Neuronal stem cell (in vitro differentiated cells): Measurements from ENCODE around the gene CYP2D6. TPM values are rescaled to one million over a fixed set of nuclear protein-coding genes. Genes with fewer than 3 reads are reported as not detected.
"Not testable (repeated sequence)": the region's sequence is repeated elsewhere in the genome, so short reads cannot be mapped to it uniquely, and the experiment has no call there.

ENCODE experiments used
- DNase-seq: peaks from one replicate; pipeline ENCODE4 v3.0.0-alpha.2; 2013; ENCODE audit warnings: low spot score
- H2AFZ ChIP-seq: one replicate; pipeline ENCODE4 v1.6.1; 2013; ENCODE audit warnings: mild to moderate bottlenecking, low read length, inconsistent platforms
- H2AK5ac ChIP-seq: 2 replicates; pipeline ENCODE4 v1.6.1; 2013; ENCODE audit warnings: low read depth, mild to moderate bottlenecking, inconsistent platforms, low read length, moderate library complexity, mixed read lengths
- H2BK120ac ChIP-seq: 2 replicates; pipeline ENCODE4 v1.6.1; 2013; ENCODE audit warnings: low read depth, mild to moderate bottlenecking, inconsistent platforms, low read length, moderate library complexity, mixed read lengths
- H2BK12ac ChIP-seq: one replicate; pipeline ENCODE4 v1.6.1; 2013; ENCODE audit warnings: low read length, inconsistent platforms
- H2BK15ac ChIP-seq: 2 replicates; pipeline ENCODE4 v1.6.1; 2013; ENCODE audit warnings: mild to moderate bottlenecking, low read length, inconsistent platforms, mixed read lengths
- H2BK5ac ChIP-seq: one replicate; pipeline ENCODE4 v1.6.1; 2013; ENCODE audit warnings: inconsistent platforms, mild to moderate bottlenecking, low read length, moderate library complexity
- H3K14ac ChIP-seq: one replicate; pipeline ENCODE4 v1.6.1; 2013; ENCODE audit warnings: low read length, inconsistent platforms
- H3K18ac ChIP-seq: 2 replicates; pipeline ENCODE4 v1.6.1; 2013; ENCODE audit warnings: low read length, inconsistent platforms
- H3K23ac ChIP-seq: 2 replicates; pipeline ENCODE4 v1.6.1; 2013; ENCODE audit warnings: low read depth, mild to moderate bottlenecking, mixed read lengths, low read length, inconsistent platforms; ENCODE audit not compliant: poor library complexity
- H3K27ac ChIP-seq: replicated peaks from 3 replicates; pipeline ENCODE4 v1.5.1; 2013; ENCODE audit warnings: low read length, inconsistent platforms
- H3K27me3 ChIP-seq, 3 experiments: 2 replicates each; pipeline ENCODE4 v1.6.1; 2013; ENCODE audit warnings: low read length in 3 of 3, mild to moderate bottlenecking in 2 of 3, inconsistent platforms in 1 of 3, low read depth in 1 of 3, mixed read lengths in 1 of 3, moderate library complexity in 1 of 3; ENCODE audit not compliant: control insufficient read depth in 3 of 3, insufficient read depth in 3 of 3
- H3K36me3 ChIP-seq, 2 donors: replicated peaks in 1 of 2; 2 replicates each; pipeline ENCODE4 v1.6.1; 2013; ENCODE audit warnings: low read length in 2 of 2; ENCODE audit not compliant: control insufficient read depth in 2 of 2, insufficient read depth in 2 of 2
- H3K4ac ChIP-seq: 2 replicates; pipeline ENCODE4 v1.6.1; 2013; ENCODE audit warnings: inconsistent platforms, mild to moderate bottlenecking, low read length, moderate library complexity
- H3K4me1 ChIP-seq, 2 donors: 1 replicate in 1 of 2; 2 replicates in 1 of 2; pipeline ENCODE4 v1.6.1; 2013; ENCODE audit warnings: low read length in 2 of 2, low read depth in 1 of 2; ENCODE audit not compliant: control insufficient read depth in 2 of 2, insufficient read depth in 1 of 2
- H3K4me2 ChIP-seq: one replicate; pipeline ENCODE4 v1.6.1; 2013; ENCODE audit warnings: mild to moderate bottlenecking, low read length, inconsistent platforms; ENCODE audit not compliant: insufficient read depth, poor library complexity, severe bottlenecking
- H3K4me3 ChIP-seq, 2 donors: 2 replicates each; pipeline ENCODE4 v1.5.1; 2013; ENCODE audit warnings: low read length in 2 of 2, mild to moderate bottlenecking in 2 of 2, inconsistent platforms in 1 of 2, moderate library complexity in 1 of 2
- H3K79me1 ChIP-seq: one replicate; pipeline ENCODE4 v1.6.1; 2013; ENCODE audit warnings: low read depth, mild to moderate bottlenecking, inconsistent platforms, low read length, moderate library complexity
- H3K9ac ChIP-seq: one replicate; pipeline ENCODE4 v1.6.1; 2013; ENCODE audit warnings: mild to moderate bottlenecking, low read depth, low read length, inconsistent platforms; ENCODE audit not compliant: poor library complexity
- H3K9me3 ChIP-seq, 2 donors: replicated peaks in 1 of 2; 2 replicates each; pipeline versions ENCODE3 to v1.6.1; 2013; ENCODE audit warnings: low read length in 2 of 2, mild to moderate bottlenecking in 2 of 2, inconsistent platforms in 1 of 2, low read depth in 1 of 2, mixed read lengths in 1 of 2, moderate library complexity in 1 of 2; ENCODE audit not compliant: control insufficient read depth in 2 of 2, insufficient read depth in 1 of 2
- H4K8ac ChIP-seq: one replicate; pipeline ENCODE4 v1.6.1; 2013; ENCODE audit warnings: low read depth, mild to moderate bottlenecking, inconsistent platforms, low read length, moderate library complexity
- H4K91ac ChIP-seq: one replicate; pipeline ENCODE4 v1.6.1; 2013; ENCODE audit warnings: low read length, low read depth, mild to moderate bottlenecking, inconsistent platforms; ENCODE audit not compliant: poor library complexity
- WGBS, 2 donors: extraction: QIAGEN DNeasy Blood & Tissue Kit; methylation state at CpG; one replicate each; pipeline ENCODE4 v1.1.7; 2013; ENCODE audit warnings: missing lambda C conversion rate in 2 of 2, mixed read lengths in 1 of 2; ENCODE audit not compliant: insufficient read length in 2 of 2, insufficient replicate concordance in 1 of 2; ENCODE audit errors: extremely low coverage in 2 of 2; 5-methylcytosine and 5-hydroxymethylcytosine counted together
- polyA plus RNA-seq, 2 experiments: library from polyadenylated mRNA; stranded (reverse); fragments of 200-250 nt; gene quantifications; one replicate each; pipeline ENCODE4 v1.2.3, GENCODE V29; 2013

CYP2D6 gene
- polyA plus RNA-seq (2013, experiment 1 of 2), result 0.29 TPM
- polyA plus RNA-seq (2013, experiment 2 of 2), result 0.29 TPM

GRCh38 chr22:42130639-42131431 is at the start of gene CYP2D6:
CYP2D6 (minus strand) TSS chr22:42130810; CDS start chr22:42130791, 19 bp downstream.
- not testable (repeated sequence) for H2BK120ac ChIP-seq, H3K9me3 ChIP-seq, H3K27ac ChIP-seq, H3K9ac ChIP-seq, H3K14ac ChIP-seq, H4K8ac ChIP-seq, H2AFZ ChIP-seq, H3K4me3 ChIP-seq, H3K23ac ChIP-seq, DNase-seq, H2AK5ac ChIP-seq, H2BK12ac ChIP-seq, H3K18ac ChIP-seq, H3K4me1 ChIP-seq, H4K91ac ChIP-seq, H2BK15ac ChIP-seq, H3K36me3 ChIP-seq, H3K79me1 ChIP-seq, H3K4me2 ChIP-seq, H3K4ac ChIP-seq, H2BK5ac ChIP-seq, H3K27me3 ChIP-seq
- WGBS, 2 donors, result no CpG with 5 or more reads among the region's 14 CpGs

- H3K4ac ChIP-seq, result no peak overlapping the region
- H3K14ac ChIP-seq, result no peak overlapping the region
- no peak overlapping the region for H2AK5ac ChIP-seq
- H3K4me2 ChIP-seq, result no peak overlapping the region
- DNase-seq, result no peak
- H3K27ac ChIP-seq, result no peak overlapping the region
- peaks cover 2% of the 10 kb centered on the region for H3K79me1 ChIP-seq
- no peak overlapping the region for H3K9ac ChIP-seq
- H3K9me3 ChIP-seq, result no peaks in the 10 kb centered on the region
- no CpG with 5 or more reads among the region's 6 CpGs for WGBS, 2 donors
- peaks cover 2 to 40% of the 10 kb centered on the region in 2 donors for H3K36me3 ChIP-seq
- no peaks in the 10 kb centered on the region for H3K27me3 ChIP-seq
- no peak overlapping the region for H3K23ac ChIP-seq
- no peak overlapping the region for H3K18ac ChIP-seq
- H4K8ac ChIP-seq, result no peak overlapping the region
- H3K4me1 ChIP-seq, result no peaks in the 10 kb centered on the region
- H2BK5ac ChIP-seq, result no peak overlapping the region
- no peak overlapping the region for H2BK12ac ChIP-seq
- no peak overlapping the region for H2BK15ac ChIP-seq
- no peak overlapping the region for H2AFZ ChIP-seq
- H4K91ac ChIP-seq, result no peak overlapping the region
- H2BK120ac ChIP-seq, result no peak overlapping the region
- H3K4me3 ChIP-seq, result no peak overlapping the region
Measured at GRCh38 chr22:42179616-42180015, 49.0 kb upstream of the CYP2D6 start.

DNA sequence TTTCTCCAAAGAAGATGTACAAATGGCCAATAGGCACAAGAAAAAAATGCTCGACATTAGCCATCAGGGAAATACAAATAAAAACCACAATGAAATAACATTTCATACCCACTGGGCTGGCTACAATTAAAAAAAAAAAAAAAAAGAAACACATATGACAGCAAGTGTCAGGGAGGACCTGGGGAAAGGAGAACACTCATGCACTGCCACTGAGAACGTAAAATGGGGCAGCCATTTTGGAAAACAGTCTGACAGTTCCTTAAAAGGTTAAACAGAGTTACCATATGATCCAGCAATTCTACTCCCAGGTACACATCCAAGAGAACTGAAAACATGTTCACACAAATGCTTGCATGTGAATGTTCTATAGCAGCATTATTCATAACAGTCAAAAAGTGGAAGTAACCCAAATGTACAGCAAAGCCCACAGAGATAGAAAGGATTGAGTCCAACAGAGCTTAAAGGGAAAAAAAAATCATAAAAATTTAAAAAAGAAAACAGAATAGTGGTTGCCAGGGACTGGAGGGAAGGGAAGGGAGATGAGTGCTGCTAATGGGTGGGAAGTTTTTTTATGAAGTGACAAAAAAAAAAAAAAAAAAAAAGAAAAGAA is 48.4 kb upstream of the CYP2D6 start:
- no peak overlapping the region for H2AK5ac ChIP-seq
- peaks cover 2% of the 10 kb centered on the region for H3K79me1 ChIP-seq
- H3K27me3 ChIP-seq, result no peaks in the 10 kb centered on the region
- no peak overlapping the region for H2BK120ac ChIP-seq
- H3K4ac ChIP-seq, result no peak overlapping the region
- H3K4me1 ChIP-seq, result no peaks in the 10 kb centered on the region
- H2BK12ac ChIP-seq, result no peak overlapping the region
- H3K27ac ChIP-seq, result no peak overlapping the region
- no peak overlapping the region for H2AFZ ChIP-seq
- peaks cover 2 to 44% of the 10 kb centered on the region in 2 donors for H3K36me3 ChIP-seq
- no peak overlapping the region for H3K4me3 ChIP-seq
- DNase-seq, result no peak
- H2BK15ac ChIP-seq, result no peak overlapping the region
- no CpG with 5 or more reads among the region's 2 CpGs for WGBS, 2 donors
- no peak overlapping the region for H2BK5ac ChIP-seq
- no peaks in the 10 kb centered on the region for H3K9me3 ChIP-seq
- no peak overlapping the region for H4K8ac ChIP-seq
- H3K9ac ChIP-seq, result no peak overlapping the region
- H4K91ac ChIP-seq, result no peak overlapping the region
- H3K23ac ChIP-seq, result no peak overlapping the region
- no peak overlapping the region for H3K18ac ChIP-seq
- H3K14ac ChIP-seq, result no peak overlapping the region
- H3K4me2 ChIP-seq, result no peak overlapping the region

DNA sequence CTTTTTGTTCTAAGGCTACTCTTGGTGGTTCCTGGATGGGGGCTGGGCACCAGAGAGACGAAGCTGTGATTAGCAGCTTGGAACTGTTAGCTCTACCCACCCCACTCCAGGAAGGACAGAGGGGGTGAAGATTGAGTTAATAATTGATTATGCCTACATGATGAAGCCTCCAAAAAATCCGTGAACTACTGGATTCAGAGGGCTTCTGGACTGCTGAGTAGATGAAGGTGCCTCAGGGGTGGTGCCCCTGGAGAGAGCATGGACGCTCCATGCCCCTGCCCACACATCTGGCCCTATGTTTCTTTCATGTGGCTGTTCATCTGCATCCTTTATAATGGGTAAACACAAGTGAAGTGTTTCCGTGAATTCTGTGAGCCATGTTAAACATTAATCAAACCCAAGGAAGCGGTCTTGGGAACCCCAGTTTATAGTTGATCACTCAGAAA is 47.3 kb upstream of the CYP2D6 start:
- peaks cover 0 to 7% of the 10 kb centered on the region in 2 donors for H3K4me1 ChIP-seq
- no peak overlapping the region for H3K27ac ChIP-seq
- peaks cover 2% of the 10 kb centered on the region for H3K79me1 ChIP-seq
- no peaks in the 10 kb centered on the region for H3K9me3 ChIP-seq
- no peak overlapping the region for H3K18ac ChIP-seq
- H2BK120ac ChIP-seq, result no peak overlapping the region
- no peak overlapping the region for H3K14ac ChIP-seq
- H2AFZ ChIP-seq, result no peak overlapping the region
- H3K27me3 ChIP-seq, result no peaks in the 10 kb centered on the region
- H3K4ac ChIP-seq, result no peak overlapping the region
- DNase-seq, result no peak
- no peak overlapping the region for H3K23ac ChIP-seq
- H4K91ac ChIP-seq, result no peak overlapping the region
- H3K4me3 ChIP-seq, result no peak overlapping the region
- no peak overlapping the region for H2BK15ac ChIP-seq
- H2BK12ac ChIP-seq, result no peak overlapping the region
- H3K36me3 ChIP-seq, result peaks cover 2 to 42% of the 10 kb centered on the region in 2 donors
- no peak overlapping the region for H3K4me2 ChIP-seq
- no CpG with 5 or more reads among the region's 5 CpGs for WGBS, 2 donors
- H2AK5ac ChIP-seq, result no peak overlapping the region
- H2BK5ac ChIP-seq, result no peak overlapping the region
- H3K9ac ChIP-seq, result no peak overlapping the region
- H4K8ac ChIP-seq, result no peak overlapping the region
